AG10803 (cell line): ENCODE measurements around the gene TMEM109.

Experiments used
- DNase-seq: peaks from one replicate; pipeline ENCODE4 v3.0.0; 2010; ENCODE audit warnings: low read depth
- H3K4me3 ChIP-seq: 2 replicates; pipeline ENCODE4 v1.5.1; 2011; ENCODE audit warnings: mild to moderate bottlenecking, low read length, control low read depth
- CTCF ChIP-seq: conservative IDR thresholded peaks from 2 replicates; pipeline ENCODE4 v1.5.1; 2011; ENCODE audit warnings: mild to moderate bottlenecking, low read length, control low read depth, inconsistent platforms

Gene TMEM109

GRCh38 chr11:60897496-60897895 lies 16.5 kb upstream of the TMEM109 start:
- no peak for DNase-seq
- no peak for TF ChIP-seq CTCF
- no peak overlapping the region for H3K4me3 ChIP-seq

- TF ChIP-seq CTCF = peak; percentile 98
- peak; percentile 70 for DNase-seq
- no peak overlapping the region for H3K4me3 ChIP-seq
These were observed 14.7 kb upstream of the TMEM109 start for GRCh38 chr11:60899046-60899936.

- no peak for TF ChIP-seq CTCF
- DNase-seq = no peak
- H3K4me3 ChIP-seq = no peak overlapping the region
These were observed 14.0 kb upstream of the TMEM109 start for GRCh38 chr11:60899977-60900376.

- no peak overlapping the region for H3K4me3 ChIP-seq
- DNase-seq = no peak
- no peak for TF ChIP-seq CTCF
These were observed 13.1 kb upstream of the TMEM109 start for GRCh38 chr11:60900673-60901404.

- H3K4me3 ChIP-seq = no peak overlapping the region
These were observed 11.3 kb upstream of the TMEM109 start for GRCh38 chr11:60902625-60903024.

GRCh38 chr11:60905047-60905446 lies 8.9 kb upstream of the TMEM109 start:
- DNase-seq = no peak
- TF ChIP-seq CTCF = no peak
- H3K4me3 ChIP-seq = peak overlapping the region; percentile 86

More at GRCh38 chr11:60902625-60903024, 11.3 kb upstream of the TMEM109 start:
- no peak for TF ChIP-seq CTCF
- DNase-seq = no peak
